Naive thymus-derived CD8-positive, alpha-beta T cell (primary cell): Measurements from ENCODE around the gene SPOUT1. TPM values are rescaled to one million over a fixed set of nuclear protein-coding genes. Genes with fewer than 3 reads are reported as not detected.
"Not testable (repeated sequence)": the region's sequence is repeated elsewhere in the genome, so short reads cannot be mapped to it uniquely, and the experiment has no call there.

Source experiments
- ATAC-seq, 2 donors: fragments of 150-1000 bp; cut with Tn5 transposase in 1 of 2; sonication (Bioruptor Pico), chemical (Tn5 transposase) in 1 of 2; 1 replicate in 1 of 2; 2 replicates in 1 of 2; pipeline ENCODE4 v1.10.0; 2021; ENCODE audit warnings: mild to moderate bottlenecking in 2 of 2, moderate library complexity in 2 of 2
- POLR2A ChIA-PET: fragments of 350-600 bp; sonication (Branson Sonifier 250); formaldehyde crosslinking; loops from one replicate; lab custom pipeline; 2021; ENCODE audit warnings: antibody characterized with exemption; lab: Charles Lee
- DNase-seq, 10 donors: peaks; one replicate each; pipeline versions ENCODE4 v3.0.0 to v3.0.0-alpha.2; 2020 to 2022
- H3K27ac Mint-ChIP-seq, 10 donors: one replicate each; pipeline ENCODE4 v1.8.0; 2020 to 2022; ENCODE audit warnings: mild to moderate bottlenecking in 10 of 10, mixed read lengths in 10 of 10, moderate library complexity in 4 of 10, inconsistent platforms in 1 of 10
- H3K27me3 Mint-ChIP-seq, 5 donors: one replicate each; pipeline ENCODE4 v1.8.0; 2021 to 2022; ENCODE audit warnings: mixed read lengths in 5 of 5
- H3K36me3 Mint-ChIP-seq, 3 donors: one replicate each; pipeline ENCODE4 v1.8.0; 2020 to 2022; ENCODE audit warnings: mixed read lengths in 3 of 3, mild to moderate bottlenecking in 2 of 3, inconsistent platforms in 1 of 3
- H3K4me1 Mint-ChIP-seq, 4 donors: one replicate each; pipeline ENCODE4 v1.8.0; 2021 to 2022; ENCODE audit warnings: mixed read lengths in 4 of 4
- H3K4me3 Mint-ChIP-seq, 10 donors: one replicate each; pipeline ENCODE4 v1.8.0; 2020 to 2022; ENCODE audit warnings: mild to moderate bottlenecking in 10 of 10, mixed read lengths in 10 of 10, moderate library complexity in 6 of 10, inconsistent platforms in 1 of 10
- H3K9me3 Mint-ChIP-seq, 9 donors: one replicate each; pipeline ENCODE4 v1.8.0; 2020 to 2022; ENCODE audit warnings: mixed read lengths in 9 of 9, mild to moderate bottlenecking in 3 of 9, inconsistent platforms in 1 of 9, moderate library complexity in 1 of 9
- polyA plus RNA-seq, 3 donors: library from polyadenylated mRNA; unstranded; fragments of 300-500 nt; fragmentation: Illumina TruSeq; gene quantifications; one replicate each; pipeline ENCODE4 v1.2.3, GENCODE V29; 2021
- total RNA-seq, 8 experiments: library from RNA in 2 of 8; stranded (reverse) in 2 of 8; gene quantifications; one replicate each; pipeline ENCODE4 v1.2.3 and lab custom pipeline; 2021 to 2026

SPOUT1 gene
- total and polyA plus RNA-seq, 5 experiments from 2014 or later: 46.7 to 67.1 (median 55.6) TPM

- Mint-ChIP-seq H3K27ac (no peak overlapping the region), H3K4me1 (peaks cover 0 to 8% (median under 1%) of the 10 kb centered on the region in 4 donors), H3K27me3 (no peaks in the 10 kb centered on the region), H3K9me3 (peaks cover 0 to 3% (median 0%) of the 10 kb centered on the region in 9 donors), H3K36me3 (no peaks in the 10 kb centered on the region), H3K4me3 (no peak overlapping the region)
- no peak for DNase-seq
- POLR2A ChIA-PET: interaction anchor here (0.7 to 1.3 kb wide), 2 partner anchors 10 to 133 kb away, joined by 4 read pairs; partner anchors contain the start of gene ZER1
- no peak for ATAC-seq
Measured at GRCh38 chr9:128781187-128782070, 48.2 kb downstream of the SPOUT1 start.

- H3K27ac Mint-ChIP-seq, H3K36me3 Mint-ChIP-seq, DNase-seq, H3K9me3 Mint-ChIP-seq, H3K27me3 Mint-ChIP-seq, H3K4me1 Mint-ChIP-seq, ATAC-seq, H3K4me3 Mint-ChIP-seq: not testable (repeated sequence)
- POLR2A ChIA-PET: interaction anchor here (1.3 kb wide), 1 partner anchor 8 kb away, joined by 4 read pairs; the partner anchor contains the start of gene ZER1
Measured at GRCh38 chr9:128780093-128780492, 49.5 kb downstream of the SPOUT1 start.

- peak overlapping the region in 1 of 10 donors; percentile 67 for H3K27ac Mint-ChIP-seq
- no peak overlapping the region for H3K4me3 Mint-ChIP-seq
- peaks cover 0 to 5% (median 0%) of the 10 kb centered on the region in 3 donors for H3K36me3 Mint-ChIP-seq
- H3K27me3 Mint-ChIP-seq: no peaks in the 10 kb centered on the region
- POLR2A ChIA-PET: interaction anchor here (1.0 kb wide), 1 partner anchor 12 kb away, joined by 7 read pairs; no protein-coding TSS in a partner anchor
- H3K9me3 Mint-ChIP-seq: peaks cover 0 to 8% (median 0%) of the 10 kb centered on the region in 9 donors
- DNase-seq (no peak), ATAC-seq (no peak)
- peaks cover 13 to 18% (median 16%) of the 10 kb centered on the region in 4 donors for H3K4me1 Mint-ChIP-seq
Measured at GRCh38 chr9:128774804-128775203, 54.8 kb downstream of the SPOUT1 start.

- H3K27ac Mint-ChIP-seq: peak overlapping the region in 9 of 10 donors; percentile 4 to 99 (median 98)
- ATAC-seq: no peak
- no peaks in the 10 kb centered on the region for H3K27me3 Mint-ChIP-seq
- H3K36me3 Mint-ChIP-seq: peaks cover 0 to 8% (median 0%) of the 10 kb centered on the region in 3 donors
- peaks cover 0 to 8% (median 0%) of the 10 kb centered on the region in 9 donors for H3K9me3 Mint-ChIP-seq
- DNase-seq: no peak
- H3K4me3 Mint-ChIP-seq: peak overlapping the region in 9 of 10 donors; percentile 18 to 99 (median 74)
- POLR2A ChIA-PET: interaction anchor here (0.7 to 3.4 kb wide), 3 partner anchors 13 to 297 kb away, joined by 3 to 50 read pairs (median 11); partner anchors contain the start of genes ENDOG and TBC1D13
- H3K4me1 Mint-ChIP-seq: peaks cover 16 to 34% (median 31%) of the 10 kb centered on the region in 4 donors
Measured at GRCh38 chr9:128773049-128773448, 56.5 kb downstream of the SPOUT1 start.

DNA sequence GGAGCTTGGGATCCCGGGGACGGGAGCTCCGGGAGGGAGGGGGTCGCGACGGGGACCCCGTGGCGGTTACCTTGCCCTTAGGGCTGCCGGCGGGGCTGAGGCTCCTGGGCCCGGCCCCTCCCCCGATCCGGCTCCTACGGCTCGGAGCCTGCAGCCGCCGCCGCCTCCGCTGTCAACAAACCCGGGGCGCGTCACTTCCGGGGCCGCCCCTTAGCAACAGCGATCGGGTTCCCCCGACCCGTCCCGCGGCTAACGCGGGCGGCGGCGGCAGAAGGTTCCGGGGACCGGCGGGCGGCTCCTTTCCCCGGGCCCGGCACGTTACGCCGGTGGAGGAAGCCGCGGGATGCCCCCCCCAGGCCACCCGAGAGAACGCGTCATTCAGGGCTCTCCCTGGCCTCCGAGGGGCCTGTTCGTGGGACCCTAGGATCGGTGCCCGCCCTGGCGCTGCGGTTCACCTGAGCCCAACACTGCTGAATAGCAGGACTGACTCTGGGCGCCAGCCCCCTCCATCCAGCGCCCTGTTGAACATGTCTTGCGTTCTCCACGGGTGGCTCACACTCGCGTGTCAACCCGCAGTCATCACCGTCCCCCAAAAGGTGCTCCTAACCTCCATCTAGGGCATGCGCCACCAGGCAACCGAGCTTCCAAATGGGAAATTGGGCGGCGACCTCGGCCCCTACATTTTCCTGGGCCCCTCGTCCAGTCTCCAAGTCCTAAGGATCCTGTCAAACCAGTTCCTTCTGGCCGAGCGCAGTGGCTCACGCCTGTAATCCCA lies 57.7 kb downstream of the SPOUT1 start, which contains the start of gene ZER1:
TSS of gene ZER1 (minus strand) at position 183 of the 775 bp plus-strand sequence. CDS start 16,362 bp downstream, outside the sequence.
- Mint-ChIP-seq H3K36me3 (peaks cover 0 to 18% (median 3%) of the 10 kb centered on the region in 3 donors), H3K9me3 (peaks cover 0 to 8% (median 0%) of the 10 kb centered on the region in 9 donors), H3K4me1 (peaks cover 20 to 43% (median 34%) of the 10 kb centered on the region in 4 donors), H3K27ac (peak within 1 kb of the TSS; percentile 90 to 100 (median 99)), H3K4me3 (peak within 1 kb of the TSS; percentile 94 to 99 (median 97)), H3K27me3 (no peaks in the 10 kb centered on the region)
- peak; percentile 88 to 96 (median 94) for DNase-seq
- ATAC-seq: peak; percentile 89 to 91
- POLR2A ChIA-PET: interaction anchor here (0.6 to 3.4 kb wide), 11 partner anchors 9 to 1625 kb away, joined by 3 to 50 read pairs (median 5); partner anchors contain the start of genes ENDOG, KYAT1, LRRC8A and SET

- Mint-ChIP-seq H3K9me3 (peaks cover 0 to 8% (median 0%) of the 10 kb centered on the region in 9 donors), H3K4me3 (peak overlapping the region; percentile 94 to 99 (median 97)), H3K27ac (peak overlapping the region; percentile 90 to 100 (median 99)), H3K4me1 (peaks cover 20 to 46% (median 34%) of the 10 kb centered on the region in 4 donors), H3K27me3 (no peaks in the 10 kb centered on the region), H3K36me3 (peaks cover 0 to 18% (median 3%) of the 10 kb centered on the region in 3 donors)
- POLR2A ChIA-PET: interaction anchor here (0.8 to 3.4 kb wide), 10 partner anchors 9 to 111 kb away, joined by 3 to 50 read pairs (median 4); partner anchors contain the start of genes ENDOG, KYAT1, LRRC8A and SET
- DNase-seq (peak in 5 of 10 donors; percentile 21 to 59 (median 41)), ATAC-seq (peak; percentile 35 to 47)
Measured at GRCh38 chr9:128771094-128771721, 58.4 kb downstream of the SPOUT1 start.

DNA sequence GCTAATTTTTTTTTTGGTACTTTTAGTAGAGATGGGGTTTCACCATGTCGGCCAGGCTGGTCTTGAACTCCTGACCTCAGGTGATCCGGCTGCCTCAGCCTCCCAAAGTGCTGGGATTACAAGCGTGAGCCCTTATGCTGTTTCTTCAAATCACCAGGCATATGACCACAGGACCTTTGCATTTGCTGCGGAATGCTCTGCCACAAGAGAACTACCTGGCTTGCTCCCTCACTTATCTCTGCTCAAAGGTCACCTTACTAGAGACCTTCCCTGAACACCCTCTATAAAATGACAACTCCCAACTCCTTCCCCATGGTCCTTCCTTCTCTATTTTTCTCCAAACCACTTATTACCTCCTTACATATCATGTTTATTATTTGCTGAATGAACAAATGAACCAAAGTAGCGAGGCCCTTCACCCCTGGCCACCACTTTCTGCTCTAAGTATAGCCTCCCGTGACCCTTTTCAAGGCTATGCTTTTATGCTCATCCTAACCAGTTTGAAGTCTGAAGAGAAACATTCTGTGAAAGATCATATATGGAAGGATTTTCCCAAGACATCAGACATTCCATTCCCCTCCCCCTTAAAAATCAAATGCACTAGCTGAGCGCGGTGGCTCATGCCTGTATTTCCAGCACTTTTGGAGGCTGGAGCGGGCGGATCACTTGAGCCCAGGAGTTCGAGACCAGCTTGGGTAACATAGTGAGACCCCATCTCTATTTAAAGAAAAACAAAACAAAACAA lies 59.1 kb downstream of the SPOUT1 start:
- ATAC-seq (no peak), DNase-seq (peak in 1 of 10 donors; percentile 7)
- Mint-ChIP-seq H3K27me3 (no peaks in the 10 kb centered on the region), H3K4me3 (peak overlapping the region; percentile 94 to 99 (median 97)), H3K4me1 (peaks cover 22 to 50% (median 36%) of the 10 kb centered on the region in 4 donors), H3K36me3 (peaks cover 0 to 21% (median 3%) of the 10 kb centered on the region in 3 donors), H3K9me3 (peaks cover 0 to 4% (median 0%) of the 10 kb centered on the region in 9 donors), H3K27ac (peak overlapping the region; percentile 90 to 100 (median 99))
- POLR2A ChIA-PET: interaction anchor here (0.6 to 3.4 kb wide), 9 partner anchors 8 to 111 kb away, joined by 3 to 50 read pairs (median 4); partner anchors contain the start of genes KYAT1, LRRC8A, SET and SPOUT1

Other genes with a start within 250 kb of the SPOUT1 start
- 1 to 10 TPM; 6.0 to 8.3 TPM for gene DYNC2I2, start 172.9 kb downstream of the SPOUT1 start, total RNA-seq
- 1 to 10 TPM; 2.7 to 4.1 (median 3.9) TPM for gene DYNC2I2, start 172.9 kb downstream of the SPOUT1 start, polyA plus RNA-seq
- 100 to 1,000 TPM; 314 to 325 TPM for gene SET, start 140.6 kb downstream of the SPOUT1 start, total RNA-seq
- 100 to 1,000 TPM; 179 to 229 (median 209) TPM for gene SET, start 140.6 kb downstream of the SPOUT1 start, polyA plus RNA-seq
- gene PKN3, start 127.3 kb downstream of the SPOUT1 start, total RNA-seq: 1 to 10 TPM; 1.8 to 2.2 TPM
- 1 to 10 TPM in 2 of 3 donors, under 1 TPM in 1; 0.98 to 1.5 (median 1.0) TPM for gene PKN3, start 127.3 kb downstream of the SPOUT1 start, polyA plus RNA-seq
- gene ZDHHC12, start 105.7 kb downstream of the SPOUT1 start, total RNA-seq: 10 to 100 TPM; 24.2 to 30.7 TPM
- 10 to 100 TPM; 51.7 to 75.5 (median 64.3) TPM for gene ZDHHC12, start 105.7 kb downstream of the SPOUT1 start, polyA plus RNA-seq
- gene ZER1, start 57.9 kb downstream of the SPOUT1 start, total RNA-seq: 10 to 100 TPM; 49.1 to 50.3 TPM
- 10 to 100 TPM; 34.7 to 46.9 (median 45.7) TPM for gene ZER1, start 57.9 kb downstream of the SPOUT1 start, polyA plus RNA-seq
- 10 to 100 TPM; 29.9 to 36.3 TPM for gene TBC1D13, start 42.5 kb downstream of the SPOUT1 start, total RNA-seq
- gene TBC1D13, start 42.5 kb downstream of the SPOUT1 start, polyA plus RNA-seq: 10 to 100 TPM; 20.2 to 34.8 (median 22.2) TPM
- gene ENDOG, start 11.3 kb downstream of the SPOUT1 start, total RNA-seq: 10 to 100 TPM; 15.0 to 15.8 TPM
- 10 to 100 TPM; 16.3 to 34.0 (median 19.0) TPM for gene ENDOG, start 11.3 kb downstream of the SPOUT1 start, polyA plus RNA-seq
- gene KYAT1, start 52.2 kb upstream of the SPOUT1 start, total RNA-seq: 10 to 100 TPM; 15.1 to 15.9 TPM
- 10 to 100 TPM in 2 of 3 donors, 1 to 10 TPM in 1; 9.3 to 10.8 (median 10.4) TPM for gene KYAT1, start 52.2 kb upstream of the SPOUT1 start, polyA plus RNA-seq
- 10 to 100 TPM; 27.5 to 29.4 TPM for gene LRRC8A, start 52.3 kb upstream of the SPOUT1 start, total RNA-seq
- gene LRRC8A, start 52.3 kb upstream of the SPOUT1 start, polyA plus RNA-seq: 10 to 100 TPM; 17.4 to 36.7 (median 22.1) TPM
- 1 to 10 TPM; 6.9 to 8.2 TPM for gene PHYHD1, start 91.2 kb upstream of the SPOUT1 start, total RNA-seq
- gene PHYHD1, start 91.2 kb upstream of the SPOUT1 start, polyA plus RNA-seq: 1 to 10 TPM; 2.6 to 7.4 (median 6.2) TPM
- gene DOLK, start 117.8 kb upstream of the SPOUT1 start, total RNA-seq: 10 to 100 TPM; 10.3 to 11.1 TPM
- gene DOLK, start 117.8 kb upstream of the SPOUT1 start, polyA plus RNA-seq: 1 to 10 TPM; 9.0 to 9.2 (median 9.1) TPM
- 10 to 100 TPM; 68.8 to 79.6 TPM for gene NUP188, start 117.9 kb upstream of the SPOUT1 start, total RNA-seq
- gene NUP188, start 117.9 kb upstream of the SPOUT1 start, polyA plus RNA-seq: 10 to 100 TPM; 21.9 to 36.8 (median 29.8) TPM
- gene SH3GLB2, start 198.5 kb upstream of the SPOUT1 start, total RNA-seq: 100 to 1,000 TPM; 109 to 113 TPM
- gene SH3GLB2, start 198.5 kb upstream of the SPOUT1 start, polyA plus RNA-seq: 10 to 100 TPM; 21.7 to 40.9 (median 37.8) TPM
- gene MIGA2, start 206.8 kb upstream of the SPOUT1 start, total RNA-seq: 10 to 100 TPM; 77.9 to 88.3 TPM
- gene MIGA2, start 206.8 kb upstream of the SPOUT1 start, polyA plus RNA-seq: 10 to 100 TPM in 1 of 3 donors, 1 to 10 TPM in 2; 5.9 to 11.3 (median 7.2) TPM